Heart left ventricle (tissue), 13 donors: ENCODE results near the gene NAT10.

ENCODE experiments used
- CTCF ChIP-seq, 12 donors: fragments of 200-600 bp; sonication (generic) in 4 of 12; IDR thresholded peaks; one replicate each; pipeline versions ENCODE4 v1.5.0 to v1.8.0; 2018 to 2022; ENCODE audit warnings: antibody characterized with exemption in 12 of 12, mild to moderate bottlenecking in 5 of 12
- POLR2A ChIP-seq, 2 donors: fragments of 450-650 bp; IDR thresholded peaks; one replicate each; pipeline ENCODE4 v1.6.1; 2017; ENCODE audit warnings: antibody characterized with exemption in 2 of 2, mild to moderate bottlenecking in 2 of 2, moderate library complexity in 2 of 2
- donor health status: ischemic (EF 13 %, LVEDD 7.1; RV severe dilation, severe dysfunction).
- donor health status: DM: no; HTN: yes; CAD: no.
- donor health status: DM: no; HTN: no; CAD: no.
- donor health status: ischemic (EF 25% LVEDD 6.9; RV normal size, moderate dysfunction).
- donor health status: ischemic (EF 25% LVEDD 5.7; RV mildly dilated, moderate dysfunction).
- donor health status: ischemic (EF 35%, LVEDD 5.7; RV mildly dilated, moderate dysfunction).
- donor health status: nonischemic (EF 11% LVEDD 7.7; RV severe dilation, severe dysfunction).
- donor health status: DM: yes; HTN: yes; CAD: no.
- donor health status: PGD.
- donor health status: ischemic (EF 29% LVEDD 5.4; RV normal size, mild dysfunction).
- donor health status: nonischemic (EF 23%, LVEDD 6.1; RV moderate dilation, normal function).

- no peak for TF ChIP-seq POLR2A (IDR thresholded peaks at IDR 0.05)
- no peak for TF ChIP-seq CTCF (IDR thresholded peaks at IDR 0.05)
Observed at GRCh38 chr11:34086554-34087283, 18.7 kb upstream of the NAT10 start.
